ENCODE measurements around the gene ARHGAP27.

DNA sequence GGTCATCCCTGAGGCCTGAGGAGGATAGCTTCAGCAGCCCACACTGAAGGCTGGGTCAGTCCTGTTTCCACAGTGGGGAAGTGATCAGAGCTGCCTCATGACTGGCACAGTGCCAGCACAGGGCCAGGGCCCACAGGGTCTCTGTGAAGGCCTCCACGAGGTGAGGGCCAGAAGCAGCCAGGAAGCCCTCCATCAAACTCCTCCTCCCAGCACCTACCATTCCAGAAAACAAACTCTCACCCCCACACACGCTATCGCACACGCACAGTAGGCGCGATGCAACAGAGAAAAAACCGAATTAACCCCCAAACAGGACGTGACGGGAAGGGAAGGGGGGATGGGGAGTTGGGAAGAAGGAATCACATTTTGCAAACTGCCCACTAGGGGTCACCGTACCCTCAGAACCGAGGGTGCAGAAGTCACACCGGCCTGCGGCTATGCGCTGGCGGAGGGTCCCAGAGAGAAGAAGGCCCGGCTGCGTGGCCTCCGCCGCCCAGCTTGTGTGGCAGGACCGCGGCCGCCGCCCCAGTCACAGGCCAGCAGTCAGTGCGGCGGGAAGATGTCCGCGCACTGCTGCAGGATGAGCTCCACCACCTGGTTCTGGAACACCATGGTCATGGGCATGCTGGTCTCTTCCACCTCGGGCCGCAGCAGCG lies 37.6 kb downstream of the ARHGAP27 start:
- no peak for TF ChIP-seq MAFK (IDR thresholded peaks at IDR 0.05; ENCODE audit: low read depth, low read length)
- TF ChIP-seq, protein P1, sequence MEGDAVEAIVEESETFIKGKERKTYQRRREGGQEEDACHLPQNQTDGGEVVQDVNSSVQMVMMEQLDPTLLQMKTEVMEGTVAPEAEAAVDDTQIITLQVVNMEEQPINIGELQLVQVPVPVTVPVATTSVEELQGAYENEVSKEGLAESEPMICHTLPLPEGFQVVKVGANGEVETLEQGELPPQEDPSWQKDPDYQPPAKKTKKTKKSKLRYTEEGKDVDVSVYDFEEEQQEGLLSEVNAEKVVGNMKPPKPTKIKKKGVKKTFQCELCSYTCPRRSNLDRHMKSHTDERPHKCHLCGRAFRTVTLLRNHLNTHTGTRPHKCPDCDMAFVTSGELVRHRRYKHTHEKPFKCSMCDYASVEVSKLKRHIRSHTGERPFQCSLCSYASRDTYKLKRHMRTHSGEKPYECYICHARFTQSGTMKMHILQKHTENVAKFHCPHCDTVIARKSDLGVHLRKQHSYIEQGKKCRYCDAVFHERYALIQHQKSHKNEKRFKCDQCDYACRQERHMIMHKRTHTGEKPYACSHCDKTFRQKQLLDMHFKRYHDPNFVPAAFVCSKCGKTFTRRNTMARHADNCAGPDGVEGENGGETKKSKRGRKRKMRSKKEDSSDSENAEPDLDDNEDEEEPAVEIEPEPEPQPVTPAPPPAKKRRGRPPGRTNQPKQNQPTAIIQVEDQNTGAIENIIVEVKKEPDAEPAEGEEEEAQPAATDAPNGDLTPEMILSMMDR (conservative IDR thresholded peaks at IDR 0.05; ENCODE audit: low read depth, low read length), result peak; percentile 89
- TF ChIP-seq, protein P2, sequence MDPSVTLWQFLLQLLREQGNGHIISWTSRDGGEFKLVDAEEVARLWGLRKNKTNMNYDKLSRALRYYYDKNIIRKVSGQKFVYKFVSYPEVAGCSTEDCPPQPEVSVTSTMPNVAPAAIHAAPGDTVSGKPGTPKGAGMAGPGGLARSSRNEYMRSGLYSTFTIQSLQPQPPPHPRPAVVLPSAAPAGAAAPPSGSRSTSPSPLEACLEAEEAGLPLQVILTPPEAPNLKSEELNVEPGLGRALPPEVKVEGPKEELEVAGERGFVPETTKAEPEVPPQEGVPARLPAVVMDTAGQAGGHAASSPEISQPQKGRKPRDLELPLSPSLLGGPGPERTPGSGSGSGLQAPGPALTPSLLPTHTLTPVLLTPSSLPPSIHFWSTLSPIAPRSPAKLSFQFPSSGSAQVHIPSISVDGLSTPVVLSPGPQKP (IDR thresholded peaks at IDR 0.05; ENCODE audit: borderline replicate concordance, low read depth, low read length), result no peak

Data from IMR-90 (cell line).